PC-9 (cell line): Measurements from ENCODE around the gene SHBG. TPM values are rescaled to one million over a fixed set of nuclear protein-coding genes. Genes with fewer than 3 reads are reported as not detected.

ENCODE experiments used
- BruUV-seq: library from RNA; stranded (reverse); fragments of 400-500 nt; replicated peaks from 2 replicates; lab custom pipeline; 2021; lab: Mats Ljungman, UMichigan
- CTCF ChIA-PET: fragments of 300-600 bp; sonication (Branson Sonifier 250); formaldehyde crosslinking; loops from one replicate; lab custom pipeline; 2022; ENCODE audit warnings: antibody characterized with exemption; lab: Charles Lee
- POLR2A ChIA-PET: fragments of 300-600 bp; sonication (Branson Sonifier 250); formaldehyde crosslinking; loops from one replicate; lab custom pipeline; 2022; ENCODE audit warnings: antibody characterized with exemption; ENCODE audit not compliant: unreplicated experiment; lab: Charles Lee
- DNase-seq, 2 experiments: peaks; one replicate each; pipeline versions ENCODE4 v3.0.0 to v3.0.0-alpha.2; 2015 to 2022; ENCODE audit warnings: mixed read lengths in 1 of 2
- H2AFZ ChIP-seq: fragments of 200-600 bp; sonication (generic); 2 replicates; pipeline ENCODE4 v1.8.1; 2017; ENCODE audit warnings: antibody characterized with exemption
- H3F3A ChIP-seq: fragments of 200-600 bp; sonication (generic); 2 replicates; pipeline ENCODE4 v1.8.1; 2017; ENCODE audit warnings: antibody characterized with exemption, mild to moderate bottlenecking, low read depth; ENCODE audit not compliant: insufficient read depth
- H3K27ac ChIP-seq: fragments of 200-600 bp; sonication (generic); 2 replicates; pipeline ENCODE4 v1.6.1; 2016; ENCODE audit warnings: mixed run types
- H3K27me3 ChIP-seq: fragments of 200-600 bp; sonication (generic); 2 replicates; pipeline ENCODE4 v1.6.1; 2016; ENCODE audit warnings: low read depth, mixed run types; ENCODE audit not compliant: insufficient read depth
- H3K36me3 ChIP-seq: fragments of 200-600 bp; sonication (generic); 2 replicates; pipeline ENCODE4 v1.6.1; 2016; ENCODE audit warnings: low read depth, mixed run types
- H3K4me1 ChIP-seq: fragments of 200-600 bp; sonication (generic); replicated peaks from 2 replicates; pipeline ENCODE4 v1.6.1; 2016; ENCODE audit warnings: mixed run types; ENCODE audit not compliant: insufficient read depth
- H3K4me2 ChIP-seq: fragments of 200-600 bp; sonication (generic); 2 replicates; pipeline ENCODE4 v1.6.1; 2017; ENCODE audit warnings: mixed run types
- H3K4me3 ChIP-seq: fragments of 200-600 bp; sonication (generic); 2 replicates; pipeline ENCODE4 v1.6.1; 2016; ENCODE audit warnings: mixed run types
- H3K79me2 ChIP-seq: fragments of 200-600 bp; sonication (generic); 2 replicates; pipeline ENCODE4 v1.6.1; 2017; ENCODE audit warnings: low read depth, mixed run types
- H3K9me2 ChIP-seq: fragments of 200-600 bp; sonication (generic); 2 replicates; pipeline ENCODE4 v1.8.1; 2017; ENCODE audit warnings: mild to moderate bottlenecking; ENCODE audit not compliant: insufficient read depth
- H3K9me3 ChIP-seq: fragments of 200-600 bp; sonication (generic); 2 replicates; pipeline ENCODE4 v1.8.1; 2016; ENCODE audit warnings: low read depth; ENCODE audit not compliant: insufficient read depth
- H4K20me1 ChIP-seq: fragments of 200-600 bp; sonication (generic); 2 replicates; pipeline ENCODE4 v1.8.1; 2017; ENCODE audit not compliant: insufficient read depth
- CTCF ChIP-seq: fragments of 200-600 bp; sonication (generic); conservative IDR thresholded peaks from 2 replicates; pipeline ENCODE4 v1.6.1; 2017; ENCODE audit warnings: mixed run types, antibody characterized with exemption, mild to moderate bottlenecking, moderate library complexity
- EZH2 ChIP-seq: fragments of 200-600 bp; sonication (generic); IDR thresholded peaks from 2 replicates; pipeline ENCODE4 v1.8.0; 2017; ENCODE audit warnings: antibody characterized with exemption, low read depth
- intact Hi-C: fragments of 100-400 bp; cut with micrococcal nuclease; formaldehyde crosslinking; loops from one replicate; pipeline ENCODE4 v1.10.0; 2022; ENCODE audit not compliant: unreplicated experiment
- total RNA-seq: library from RNA; stranded (reverse); gene quantifications from 2 replicates; pipeline ENCODE4 v1.2.3, GENCODE V29; 2021

Gene SHBG
- total RNA-seq, 1 experiment from 2014 or later, result 0.52 TPM

- H3K9me2 ChIP-seq, result no peaks in the 10 kb centered on the region
- H3K4me1 ChIP-seq, result peaks cover 39% of the 10 kb centered on the region
- peak within 1 kb of the TSS; percentile 83 for H3K4me3 ChIP-seq
- peak; percentile 83 to 88 for DNase-seq
- peaks cover 40% of the 10 kb centered on the region for H3K79me2 ChIP-seq
- TF ChIP-seq CTCF (no peak), EZH2 (no peak)
- no peaks in the 10 kb centered on the region; the same call in 1 of the 2 replicates for H4K20me1 ChIP-seq
- H3F3A ChIP-seq, result peaks cover 55% of the 10 kb centered on the region
- no peaks in the 10 kb centered on the region for H3K9me3 ChIP-seq
- BruUV-seq, result no TSS peak
- peak within 1 kb of the TSS; percentile 91 for H3K4me2 ChIP-seq
- intact Hi-C loops, result loop anchor here (1.0 to 10.0 kb wide), 9 partner anchors 25 to 545 kb away; partner anchors contain the start of genes CHD3, CYB5D1, KCTD11 and NAA38
- peak within 1 kb of the TSS; percentile 97 for H3K27ac ChIP-seq
- no peaks in the 10 kb centered on the region for H3K36me3 ChIP-seq
- H2AFZ ChIP-seq, result peak within 1 kb of the TSS; percentile 60; the same call in 1 of the 2 replicates
- CTCF ChIA-PET, result interaction anchor here (0.6 to 1.4 kb wide), 14 partner anchors 11 to 450 kb away, joined by 3 to 13 read pairs (median 4); partner anchors contain the start of genes CD68, TMEM256, TP53 and WRAP53
- no peaks in the 10 kb centered on the region for H3K27me3 ChIP-seq
- POLR2A ChIA-PET, result interaction anchor here (0.5 to 1.4 kb wide), 9 partner anchors 11 to 793 kb away, joined by 3 to 18 read pairs (median 5); partner anchors contain the start of genes CD68, CHRNB1, FXR2 and SAT2
Observed at GRCh38 chr17:7589891-7590691, 39.8 kb upstream of the SHBG start, which contains the start of gene SOX15. Gene SOX15 (minus strand): TSS chr17:7590094. CDS start chr17:7589676, 418 bp downstream.

GRCh38 chr17:7590743-7591142, 39.2 kb upstream of the SHBG start:
- Histone ChIP-seq H3K79me2 (peaks cover 34% of the 10 kb centered on the region), H3K4me3 (peak overlapping the region; percentile 21; the same call in 1 of the 2 replicates), H3K27ac (peak overlapping the region; percentile 97), H3K9me3 (no peaks in the 10 kb centered on the region), H3K27me3 (no peaks in the 10 kb centered on the region), H3K4me2 (peak overlapping the region; percentile 91), H3K9me2 (no peaks in the 10 kb centered on the region), H3K36me3 (0 out of 2 replicates have a peak, but pooled peaks cover 6% of the 10 kb centered on the region), H3F3A (peaks cover 55% of the 10 kb centered on the region), H2AFZ (no peak overlapping the region), H4K20me1 (no peaks in the 10 kb centered on the region; the same call in 1 of the 2 replicates), H3K4me1 (peaks cover 39% of the 10 kb centered on the region)
- BruUV-seq, result TSS peak; percentile 16
- intact Hi-C loops, result loop anchor here (1.0 to 2.0 kb wide), 2 partner anchors 25 to 310 kb away; partner anchors contain the start of gene SLC2A4
- ChIA-PET CTCF (interaction anchor here (0.6 to 0.9 kb wide), 2 partner anchors 16 to 97 kb away, joined by 3 to 13 read pairs; no protein-coding TSS in a partner anchor), POLR2A (interaction anchor here (0.6 to 1.4 kb wide), 4 partner anchors 24 to 567 kb away, joined by 3 to 18 read pairs (median 5); partner anchors contain the start of genes FXR2, SAT2 and TP53)
- DNase-seq, result peak; percentile 64 to 68
- TF ChIP-seq EZH2 (no peak), CTCF (no peak)

GRCh38 chr17:7591596-7591995, 38.3 kb upstream of the SHBG start:
- ChIA-PET CTCF (no interaction called here), POLR2A (no interaction called here)
- H4K20me1 ChIP-seq, result no peaks in the 10 kb centered on the region; the same call in 1 of the 2 replicates
- peak overlapping the region; percentile 97 for H3K27ac ChIP-seq
- TF ChIP-seq CTCF, result no peak
- TF ChIP-seq EZH2, result no peak
- H3K4me3 ChIP-seq, result no peak overlapping the region
- no peaks in the 10 kb centered on the region for H3K27me3 ChIP-seq
- peaks cover 36% of the 10 kb centered on the region for H3K4me1 ChIP-seq
- H3K9me2 ChIP-seq, result no peaks in the 10 kb centered on the region
- H2AFZ ChIP-seq, result no peak overlapping the region
- BruUV-seq, result no TSS peak
- peak overlapping the region; percentile 91 for H3K4me2 ChIP-seq
- DNase-seq, result no peak
- intact Hi-C loops, result loop anchor here (2.0 kb wide), 1 partner anchor 311 kb away; the partner anchor contains the start of gene SLC2A4
- H3K9me3 ChIP-seq, result no peaks in the 10 kb centered on the region
- 0 out of 2 replicates have a peak, but pooled peaks cover 8% of the 10 kb centered on the region for H3K36me3 ChIP-seq
- peaks cover 55% of the 10 kb centered on the region for H3F3A ChIP-seq
- peaks cover 27% of the 10 kb centered on the region for H3K79me2 ChIP-seq
